Ovary (tissue), 3 donors: ENCODE measurements around the gene CMTM4.

Source experiments
- CTCF ChIP-seq, 3 donors: fragments of 450-650 bp in 2 of 3; fragments of 200-600 bp in 1 of 3; IDR thresholded peaks; one replicate each; pipeline versions ENCODE4 v1.5.1 to v1.8.0; 2016 to 2022; ENCODE audit warnings: antibody characterized with exemption in 3 of 3, mild to moderate bottlenecking in 1 of 3
- EP300 ChIP-seq: sonication (generic); formaldehyde crosslinking; IDR thresholded peaks from one replicate; pipeline ENCODE4 v1.6.1; 2017; ENCODE audit warnings: antibody characterized with exemption
- POLR2A ChIP-seq: fragments of 450-650 bp; IDR thresholded peaks from one replicate; pipeline ENCODE4 v1.6.1; 2017; ENCODE audit warnings: antibody characterized with exemption, mild to moderate bottlenecking, moderate library complexity
- donor health status: DM: no; HTN: no; CAD: no.

DNA sequence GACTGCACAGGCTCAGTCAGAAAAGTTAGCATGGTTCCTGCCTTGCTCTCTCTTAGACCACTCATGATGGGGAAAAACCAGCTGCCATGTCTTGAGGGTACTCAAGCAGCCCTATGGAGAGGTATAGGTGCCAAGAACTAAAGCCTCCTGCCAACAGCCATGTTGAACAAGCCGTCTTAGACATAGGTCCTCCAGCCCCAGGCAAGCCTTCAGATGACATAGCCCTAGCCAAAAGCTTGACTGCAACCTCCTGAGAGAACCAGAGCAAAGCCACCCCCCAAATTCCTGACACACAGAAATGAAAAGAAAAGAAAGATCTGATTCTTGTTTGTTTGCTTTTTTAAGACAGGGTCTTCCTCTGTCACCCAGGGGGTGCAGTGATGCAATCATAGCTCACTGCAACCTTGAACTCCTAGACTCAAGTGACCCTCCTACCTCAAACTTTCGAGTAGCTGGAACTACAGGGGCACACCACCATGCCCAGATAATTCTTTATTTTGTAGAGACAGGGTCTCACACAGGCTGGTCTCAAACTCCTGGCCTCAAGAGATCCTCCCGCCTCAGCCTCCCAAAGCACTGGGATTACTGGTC lies 55.7 kb downstream of the CMTM4 start:
- TF ChIP-seq POLR2A (no peak), CTCF (IDR thresholded peaks at IDR 0.05) (no peak), EP300 (no peak)
